A549 treated with CpdA at 1 μM for 4 hours (cell line): ENCODE results near the gene SOD2. TPM values are rescaled to one million over a fixed set of nuclear protein-coding genes. Genes with fewer than 3 reads are reported as not detected.

Experiments used
- total RNA-seq: library from RNA; stranded (reverse); fragments of 200-300 nt; extraction: Qiagen RNA extraction; gene quantifications from 5 replicates; pipeline ENCODE4 v1.2.3, GENCODE V29; 2022; ENCODE audit warnings: low read depth

SOD2 gene
- 157 to 192 TPM (median 180 TPM) in 5 replicates for total RNA-seq

DNA sequence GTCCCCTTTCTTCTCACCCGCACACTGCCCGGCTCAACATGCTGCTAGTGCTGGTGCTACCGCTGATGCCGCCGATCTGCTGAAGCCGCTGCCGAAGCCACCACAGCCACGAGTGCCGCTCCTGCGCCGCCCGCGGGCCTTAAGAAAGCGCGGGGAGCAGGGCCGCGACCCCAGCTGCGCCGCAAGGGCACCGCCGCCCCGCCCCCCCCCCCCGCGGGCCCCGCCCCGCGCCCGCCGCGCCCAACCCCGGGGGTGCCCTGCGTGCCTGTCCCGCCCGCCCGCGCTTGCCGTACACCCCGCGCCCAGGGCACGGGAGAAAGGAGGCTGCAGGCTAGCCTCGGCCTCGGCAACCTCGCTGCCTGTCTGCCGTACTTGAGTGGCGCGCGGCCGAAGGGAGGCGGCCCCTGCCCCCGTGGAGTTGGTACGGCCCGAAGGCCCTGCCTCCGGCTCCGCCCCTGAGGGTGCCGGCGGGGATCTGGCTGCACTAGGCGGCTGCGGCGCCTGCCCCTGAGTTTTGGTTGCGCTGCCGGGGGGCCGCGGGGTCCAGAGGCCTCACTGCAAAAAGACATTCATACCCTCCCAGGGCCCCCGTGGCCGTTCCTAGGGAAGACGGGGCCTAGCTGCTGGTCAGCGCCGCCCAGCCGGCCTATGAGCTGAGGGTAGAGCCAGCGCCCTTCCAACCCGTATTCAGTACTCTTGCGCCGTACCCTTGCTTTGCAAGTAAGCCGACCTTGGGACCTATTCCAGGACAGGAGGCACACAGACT is at the start of gene SOD2:
Gene SOD2 (minus strand): TSS at position 114 of the 766 bp plus-strand sequence. CDS start 74 bp downstream, at position 40.

DNA sequence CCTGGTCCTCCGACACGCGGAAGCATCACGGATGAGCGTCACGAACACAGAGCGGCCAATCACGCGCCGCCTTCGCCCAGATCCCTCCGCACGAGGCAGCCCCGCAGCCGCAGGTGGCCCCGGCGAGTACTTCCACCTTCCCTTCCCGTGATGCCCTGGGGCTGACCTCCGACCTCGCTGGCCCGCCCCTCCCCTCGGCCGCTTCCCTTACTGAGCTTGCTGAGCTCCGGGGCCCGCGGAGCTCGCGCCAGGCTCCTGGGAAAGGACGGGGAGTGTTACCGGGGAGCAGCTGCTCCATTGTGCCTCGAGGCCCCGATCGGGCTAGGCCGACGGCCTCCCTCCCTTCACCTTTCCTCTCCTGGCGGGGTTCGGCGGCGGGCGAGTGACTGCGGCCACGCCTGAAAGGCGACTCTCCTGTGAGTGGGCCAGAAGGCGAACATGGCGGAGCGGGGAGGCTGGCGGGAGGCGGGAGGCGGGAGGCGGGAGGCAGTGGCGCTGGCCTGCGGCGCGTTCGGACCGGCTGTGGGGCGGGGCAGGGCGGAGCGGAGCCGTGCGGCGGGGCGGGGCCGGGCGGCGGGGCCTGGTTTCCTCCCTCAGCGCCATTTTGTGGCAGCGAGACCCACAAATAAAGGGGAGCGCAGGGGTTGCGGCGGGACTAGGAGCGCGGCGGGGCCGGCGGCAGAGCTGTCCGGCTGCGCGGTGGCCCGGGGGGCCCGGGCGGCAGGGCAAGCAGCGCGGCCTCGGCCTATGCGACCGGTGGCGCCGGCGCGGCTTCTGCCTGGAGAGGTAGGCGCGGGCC is 34.1 kb upstream of the SOD2 start, which contains the start of gene WTAP:
Gene WTAP (plus strand): TSS at position 589 of the 799 bp plus-strand sequence. CDS start 8,760 bp downstream, outside the sequence.

Other genes with a start within 250 kb of the SOD2 start
- gene WTAP, start 34.3 kb upstream of the SOD2 start, total RNA-seq: 65.4 to 77.4 TPM (median 69.7 TPM) in 5 replicates
- 24.3 to 29.8 TPM (median 28.1 TPM) in 5 replicates for gene ACAT2, start 68.8 kb upstream of the SOD2 start, total RNA-seq
- gene TCP1, start 96.4 kb upstream of the SOD2 start, total RNA-seq: 235 to 263 TPM (median 247 TPM) in 5 replicates
- gene MRPL18, start 97.2 kb upstream of the SOD2 start, total RNA-seq: 74.7 to 106 TPM (median 95.1 TPM) in 5 replicates
- 0.11 TPM in 1 of 5 replicates, not detected in the others for gene PNLDC1, start 107.0 kb upstream of the SOD2 start, total RNA-seq
- not detected in 5 replicates for gene MAS1, start 197.7 kb upstream of the SOD2 start, total RNA-seq